AG09309 (cell line): ENCODE measurements around the gene TEN1.
A peak's percentile ranks its signal among the peaks of the same experiment; 100 is the strongest.

Source experiments
- DNase-seq: peaks from one replicate; pipeline ENCODE4 v3.0.0-alpha.2; 2010; ENCODE audit warnings: low read depth
- H3K4me3 ChIP-seq: 2 replicates; pipeline ENCODE4 v1.5.1; 2011; ENCODE audit warnings: mild to moderate bottlenecking, low read depth, low read length, moderate library complexity; ENCODE audit not compliant: control insufficient read depth
- CTCF ChIP-seq: IDR thresholded peaks from 2 replicates; pipeline ENCODE4 v1.5.1; 2011; ENCODE audit warnings: mild to moderate bottlenecking, low read depth, low read length, inconsistent platforms; ENCODE audit not compliant: insufficient read depth, control insufficient read depth; ENCODE audit errors: missing control alignments

Gene TEN1

DNA sequence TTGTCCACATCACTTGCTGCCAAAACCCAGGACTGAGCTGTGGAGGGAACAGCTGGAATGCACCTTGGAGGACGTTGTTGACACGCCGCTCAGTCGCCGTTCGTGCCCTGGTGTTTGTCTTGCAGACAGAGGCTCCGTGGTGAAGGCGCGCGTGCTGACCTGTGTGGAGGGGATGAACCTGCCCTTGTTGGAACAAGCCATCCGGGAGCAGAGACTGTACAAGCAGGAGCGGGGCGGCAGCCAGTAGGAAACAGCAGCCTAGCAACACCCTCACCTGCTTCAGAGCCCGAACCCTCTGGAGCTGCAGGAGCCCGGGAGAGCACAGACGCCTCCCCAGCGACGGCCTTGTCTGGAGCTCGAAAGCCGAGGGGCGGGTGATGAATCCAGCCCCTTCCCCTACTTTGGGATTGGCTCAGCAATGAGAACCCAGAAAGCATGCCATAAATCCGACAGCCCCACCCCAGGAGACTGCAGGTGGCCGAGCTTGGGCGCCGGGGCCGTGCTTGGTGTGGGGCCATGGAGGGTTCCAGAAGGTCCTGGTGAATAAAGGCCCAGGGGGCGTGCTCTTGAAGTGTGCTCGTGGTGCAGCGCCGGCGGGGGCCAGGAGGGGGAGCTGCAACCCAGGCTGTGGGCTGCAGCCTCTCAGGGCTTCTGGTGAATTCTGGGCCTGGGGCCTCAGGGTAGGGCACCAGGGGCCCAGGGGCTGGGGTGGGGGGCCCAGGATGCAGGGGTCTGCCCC is 21.1 kb downstream of the TEN1 start:
- peak; percentile 75 for TF ChIP-seq CTCF
- DNase-seq, result no peak
- no peak overlapping the region for H3K4me3 ChIP-seq

DNA sequence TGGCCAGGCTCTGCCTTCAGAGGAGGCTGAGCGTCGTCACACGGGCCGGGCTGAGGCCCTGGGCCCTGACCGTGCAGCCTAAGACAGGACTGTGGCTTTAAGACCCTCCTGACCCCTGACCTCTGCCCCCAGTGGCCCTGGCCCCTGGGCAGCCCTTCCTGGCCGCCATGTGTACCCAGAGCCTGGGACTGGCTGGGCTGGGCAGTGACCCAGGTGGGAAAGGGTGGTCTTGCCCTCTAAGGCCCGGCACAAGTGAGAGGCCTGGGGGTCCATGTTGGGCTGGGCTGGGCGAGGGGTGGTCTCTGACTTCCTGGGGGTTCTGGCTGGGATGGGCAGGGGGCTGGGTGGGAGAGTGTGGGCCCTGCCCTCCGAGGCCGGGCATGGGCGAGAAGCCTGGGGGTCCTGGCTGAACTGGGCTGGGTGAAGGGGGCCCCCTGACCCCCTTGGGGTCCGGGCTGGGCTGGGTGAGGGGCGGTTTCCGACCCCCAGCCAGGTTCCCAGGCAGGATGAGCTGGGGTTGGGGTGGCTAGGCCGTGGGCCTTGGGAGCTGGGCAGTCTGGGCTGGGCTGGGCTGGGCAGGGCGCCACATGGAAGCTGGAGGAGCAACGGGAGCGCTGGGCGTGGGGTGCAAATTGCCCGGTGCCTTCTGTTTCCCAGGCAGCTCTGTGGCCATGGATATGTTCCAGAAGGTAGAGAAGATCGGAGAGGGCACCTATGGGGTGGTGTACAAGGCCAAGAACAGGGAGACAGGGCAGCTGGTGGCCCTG is 21.9 kb downstream of the TEN1 start, which contains the start of gene CDK3:
CDK3 (plus strand) TSS at position 101 of the 767 bp plus-strand sequence; CDS start at position 672, 571 bp downstream.
- TF ChIP-seq CTCF, result no peak
- no peak within 1 kb of the TSS for H3K4me3 ChIP-seq
- no peak for DNase-seq

DNA sequence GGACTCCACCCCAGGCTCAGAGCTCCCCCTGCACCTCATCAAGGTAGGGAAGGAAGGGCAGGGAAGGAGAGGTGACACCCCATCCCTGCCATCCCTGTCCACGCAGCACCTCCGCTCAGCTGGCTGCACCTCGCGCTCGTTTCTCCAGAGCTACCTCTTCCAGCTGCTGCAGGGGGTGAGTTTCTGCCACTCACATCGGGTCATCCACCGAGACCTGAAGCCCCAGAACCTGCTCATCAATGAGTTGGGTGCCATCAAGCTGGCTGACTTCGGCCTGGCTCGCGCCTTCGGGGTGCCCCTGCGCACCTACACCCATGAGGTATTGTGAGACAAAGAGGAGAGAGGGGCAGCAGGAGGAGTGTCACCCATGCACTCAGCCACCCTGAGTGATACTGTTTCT is 23.1 kb downstream of the TEN1 start:
- no peak overlapping the region for H3K4me3 ChIP-seq
- no peak for DNase-seq
- no peak for TF ChIP-seq CTCF

DNA sequence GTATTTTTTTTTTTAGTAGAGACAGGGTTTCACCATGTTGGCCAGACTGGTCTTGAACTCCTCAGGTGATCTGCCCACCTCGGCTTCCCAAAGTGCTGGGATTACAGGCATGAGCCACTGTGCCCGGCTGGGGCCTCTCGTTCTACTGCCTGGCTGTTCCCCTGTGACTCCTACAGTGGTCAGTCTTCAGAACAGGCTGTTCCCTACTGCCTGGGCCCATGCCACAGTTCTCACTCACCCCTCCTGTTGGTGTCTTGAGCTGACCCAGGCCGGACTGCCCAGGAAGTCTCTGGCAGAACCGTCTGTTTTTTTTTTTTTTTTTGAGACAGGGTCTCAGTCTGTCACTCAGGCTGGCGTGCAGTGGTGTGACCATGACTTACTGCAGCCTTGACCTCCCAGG is 24.9 kb downstream of the TEN1 start:
- DNase-seq, result no peak
- no peak overlapping the region for H3K4me3 ChIP-seq
- TF ChIP-seq CTCF, result no peak

DNA sequence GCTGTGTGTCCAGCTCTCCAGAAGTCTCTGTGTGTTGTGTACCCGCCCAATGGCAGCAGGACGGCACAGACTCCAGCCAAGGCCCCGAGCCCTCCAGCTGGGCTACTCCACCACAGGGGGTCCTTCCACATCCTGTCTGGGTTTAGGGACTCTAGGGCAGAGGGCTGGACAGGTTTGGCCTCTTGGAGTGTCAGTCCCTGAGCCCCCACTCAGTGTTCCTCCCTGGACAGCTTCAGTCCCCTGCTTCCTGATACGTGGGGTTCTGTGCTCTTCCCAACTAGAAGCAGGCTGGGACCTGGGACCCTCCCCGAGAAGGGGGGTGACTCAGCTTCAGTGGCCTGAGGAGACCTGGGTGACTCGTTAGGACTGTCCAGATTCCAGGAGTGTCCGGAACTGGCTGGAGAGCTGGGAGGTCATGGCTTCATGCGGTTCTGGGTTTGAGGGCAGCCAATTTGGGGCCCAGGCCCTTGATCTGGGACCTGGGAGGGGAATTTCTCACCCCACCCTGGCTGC is 25.8 kb downstream of the TEN1 start:
- no peak for TF ChIP-seq CTCF
- DNase-seq, result no peak
- H3K4me3 ChIP-seq, result no peak overlapping the region

- no peak for DNase-seq
- TF ChIP-seq CTCF, result peak; percentile 71
- no peak overlapping the region for H3K4me3 ChIP-seq
These were observed 26.5 kb downstream of the TEN1 start for GRCh38 chr17:76005263-76006149.
